GM06990 (cell line): ENCODE measurements around the gene LRRC27.

Source experiments
- DNase-seq: peaks from one replicate; pipeline ENCODE4 v3.0.0-alpha.2; 2011; ENCODE audit not compliant: insufficient read length; ENCODE audit errors: extremely low read depth
- H3K27me3 ChIP-seq: replicated peaks from 2 replicates; pipeline ENCODE4 v1.6.0; 2011; ENCODE audit warnings: low read length; ENCODE audit not compliant: control insufficient read depth, insufficient read depth
- H3K36me3 ChIP-seq: 2 replicates; pipeline ENCODE4 v1.5.1; 2011; ENCODE audit warnings: low read length; ENCODE audit not compliant: control insufficient read depth, insufficient read depth
- H3K4me3 ChIP-seq: replicated peaks from 2 replicates; pipeline ENCODE4 v1.5.1; 2011; ENCODE audit warnings: low read depth, mild to moderate bottlenecking, control low read depth, low read length
- CTCF ChIP-seq: IDR thresholded peaks from 2 replicates; pipeline ENCODE4 v1.5.1; 2011; ENCODE audit warnings: low read length, control low read depth, mild to moderate bottlenecking, inconsistent platforms; ENCODE audit not compliant: insufficient read depth, poor library complexity, severe bottlenecking

The LRRC27 gene

GRCh38 chr10:132393695-132394181 is 61.7 kb downstream of the LRRC27 start:
- no peak for TF ChIP-seq CTCF
- no peak for DNase-seq
- Histone ChIP-seq H3K4me3 (no peak overlapping the region), H3K27me3 (peaks cover 3% of the 10 kb centered on the region; the same call in 1 of the 2 replicates), H3K36me3 (no peaks in the 10 kb centered on the region)

- TF ChIP-seq CTCF = no peak
- Histone ChIP-seq H3K4me3 (no peak overlapping the region), H3K36me3 (no peaks in the 10 kb centered on the region), H3K27me3 (peaks cover 3% of the 10 kb centered on the region; the same call in 1 of the 2 replicates)
- DNase-seq = no peak
Observed at GRCh38 chr10:132394201-132394811, 62.3 kb downstream of the LRRC27 start.

- no peak for TF ChIP-seq CTCF
- DNase-seq = no peak
- Histone ChIP-seq H3K27me3 (peaks cover 3% of the 10 kb centered on the region; the same call in 1 of the 2 replicates), H3K36me3 (no peaks in the 10 kb centered on the region), H3K4me3 (no peak overlapping the region)
Observed at GRCh38 chr10:132394936-132395703, 63.1 kb downstream of the LRRC27 start.

GRCh38 chr10:132395704-132396493 is 63.9 kb downstream of the LRRC27 start:
- Histone ChIP-seq H3K4me3 (no peak overlapping the region; the same call in 1 of the 2 replicates), H3K27me3 (peaks cover 3% of the 10 kb centered on the region; the same call in 1 of the 2 replicates), H3K36me3 (no peaks in the 10 kb centered on the region)
- TF ChIP-seq CTCF = no peak
- no peak for DNase-seq

GRCh38 chr10:132396494-132397035 is 64.6 kb downstream of the LRRC27 start:
- peaks cover 3% of the 10 kb centered on the region; the same call in 1 of the 2 replicates for H3K27me3 ChIP-seq
- no peak for TF ChIP-seq CTCF
- peak; percentile 41 for DNase-seq
- no peak overlapping the region; the same call in 1 of the 2 replicates for H3K4me3 ChIP-seq
- no peaks in the 10 kb centered on the region for H3K36me3 ChIP-seq
